HG03558 (cell line): ENCODE measurements around the gene UBL7.
A peak's percentile ranks its signal among the peaks of the same experiment; 100 is the strongest.
"Not testable (repeated sequence)": the region's sequence is repeated elsewhere in the genome, so short reads cannot be mapped to it uniquely, and the experiment has no call there.

Source experiments
- ATAC-seq: cut with Tn5 transposase; IDR thresholded peaks from one replicate; pipeline ENCODE4 v1.9.1; 2021; ENCODE audit warnings: moderate number of reproducible peaks; ENCODE audit not compliant: unreplicated experiment; ENCODE audit errors: extremely low read depth

Gene UBL7

GRCh38 chr15:74460871-74461846 is at the start of gene UBL7:
TSS of gene UBL7 (minus strand) at chr15:74461160. CDS start at chr15:74458867, 2,293 bp downstream.
- peak; percentile 71 for ATAC-seq

- no peak for ATAC-seq
These were observed 45.5 kb upstream of the UBL7 start for GRCh38 chr15:74506515-74506840.

GRCh38 chr15:74505837-74506514 is 45.0 kb upstream of the UBL7 start:
- no peak for ATAC-seq

GRCh38 chr15:74504836-74505235 is 43.9 kb upstream of the UBL7 start:
- no peak for ATAC-seq

GRCh38 chr15:74504418-74504817 is 43.5 kb upstream of the UBL7 start:
- ATAC-seq = no peak

GRCh38 chr15:74502301-74502700 is 41.3 kb upstream of the UBL7 start:
- ATAC-seq = no peak

GRCh38 chr15:74500401-74500800 is 39.4 kb upstream of the UBL7 start:
- no peak for ATAC-seq

- no peak for ATAC-seq
These were observed 38.4 kb upstream of the UBL7 start for GRCh38 chr15:74499366-74499765.

GRCh38 chr15:74497584-74497983 is 36.6 kb upstream of the UBL7 start:
- no peak for ATAC-seq

GRCh38 chr15:74496648-74497047 is 35.7 kb upstream of the UBL7 start:
- ATAC-seq = no peak

GRCh38 chr15:74490339-74490689 is 29.4 kb upstream of the UBL7 start:
- no peak for ATAC-seq

GRCh38 chr15:74489518-74490338 is 28.8 kb upstream of the UBL7 start:
- ATAC-seq = no peak

- no peak for ATAC-seq
These were observed 27.8 kb upstream of the UBL7 start for GRCh38 chr15:74488776-74489175.

GRCh38 chr15:74482661-74483060 is 21.7 kb upstream of the UBL7 start:
- no peak for ATAC-seq

GRCh38 chr15:74480364-74480763 is 19.4 kb upstream of the UBL7 start:
- not testable (repeated sequence) for ATAC-seq

GRCh38 chr15:74471621-74472020 is 10.7 kb upstream of the UBL7 start:
- not testable (repeated sequence) for ATAC-seq

- no peak for ATAC-seq
These were observed 9.9 kb upstream of the UBL7 start for GRCh38 chr15:74470631-74471395.

- no peak for ATAC-seq
These were observed 7.5 kb upstream of the UBL7 start for GRCh38 chr15:74468341-74469032.

GRCh38 chr15:74466570-74466969 is 5.6 kb upstream of the UBL7 start:
- ATAC-seq = no peak
